SK-N-MC (cell line): ENCODE results near the gene SLC38A10.

Experiments
- DNase-seq: peaks from one replicate; pipeline ENCODE4 v3.0.0-alpha.2; 2011; ENCODE audit warnings: low read depth, low spot score
- H3K27ac ChIP-seq: fragments of 200-600 bp; sonication (generic); 2 replicates; pipeline ENCODE4 v1.5.1; 2016; ENCODE audit warnings: mixed run types
- H3K36me3 ChIP-seq: fragments of 200-600 bp; sonication (generic); 2 replicates; pipeline ENCODE4 v1.6.1; 2017; ENCODE audit warnings: antibody characterized with exemption, low read length, mixed read lengths; ENCODE audit not compliant: insufficient read depth
- H3K4me3 ChIP-seq: fragments of 200-600 bp; sonication (generic); 2 replicates; pipeline ENCODE4 v1.5.1; 2016
- H3K9ac ChIP-seq: fragments of 200-600 bp; sonication (generic); 2 replicates; pipeline ENCODE4 v1.8.0; 2017; ENCODE audit warnings: mixed run types, mixed read lengths; ENCODE audit not compliant: insufficient read length
- H3K9me3 ChIP-seq: fragments of 200-600 bp; sonication (generic); 2 replicates; pipeline ENCODE4 v1.6.1; 2017; ENCODE audit warnings: low read depth, mild to moderate bottlenecking, antibody characterized with exemption, low read length, moderate library complexity, mixed read lengths
- EZH2 ChIP-seq: fragments of 200-600 bp; sonication (generic); IDR thresholded peaks from one replicate; pipeline ENCODE4 v1.6.1; 2017; ENCODE audit warnings: antibody characterized with exemption
- FOXP2 ChIP-seq: optimal IDR thresholded peaks from 2 replicates; pipeline ENCODE3; 2011; ENCODE audit warnings: mild to moderate bottlenecking, moderate library complexity; ENCODE audit not compliant: insufficient read depth; ENCODE audit errors: extremely low read length, control extremely low read depth
- POLR2AphosphoS5 ChIP-seq: IDR thresholded peaks from 2 replicates; pipeline ENCODE4 v1.6.1; 2012; ENCODE audit warnings: mild to moderate bottlenecking, low read depth, low read length, borderline replicate concordance

SLC38A10 gene

GRCh38 chr17:81261582-81262336, 33.3 kb downstream of the SLC38A10 start:
- TF ChIP-seq EZH2 = no peak
- TF ChIP-seq FOXP2 = no peak
- TF ChIP-seq POLR2AphosphoS5 = no peak
- H3K9me3 ChIP-seq = no peaks in the 10 kb centered on the region
- H3K36me3 ChIP-seq = peaks cover 3% of the 10 kb centered on the region; the same call in 1 of the 2 replicates
- no peak overlapping the region for H3K9ac ChIP-seq
- H3K4me3 ChIP-seq = no peak overlapping the region
- DNase-seq = no peak
- H3K27ac ChIP-seq = no peak overlapping the region

- no peak overlapping the region for H3K9ac ChIP-seq
- H3K4me3 ChIP-seq = no peak overlapping the region
- H3K9me3 ChIP-seq = no peaks in the 10 kb centered on the region
- peaks cover 3% of the 10 kb centered on the region; the same call in 1 of the 2 replicates for H3K36me3 ChIP-seq
- DNase-seq = no peak
- no peak overlapping the region for H3K27ac ChIP-seq
- TF ChIP-seq EZH2 (no peak), POLR2AphosphoS5 (no peak), FOXP2 (no peak)
These were observed 34.0 kb downstream of the SLC38A10 start for GRCh38 chr17:81261096-81261495.

DNA sequence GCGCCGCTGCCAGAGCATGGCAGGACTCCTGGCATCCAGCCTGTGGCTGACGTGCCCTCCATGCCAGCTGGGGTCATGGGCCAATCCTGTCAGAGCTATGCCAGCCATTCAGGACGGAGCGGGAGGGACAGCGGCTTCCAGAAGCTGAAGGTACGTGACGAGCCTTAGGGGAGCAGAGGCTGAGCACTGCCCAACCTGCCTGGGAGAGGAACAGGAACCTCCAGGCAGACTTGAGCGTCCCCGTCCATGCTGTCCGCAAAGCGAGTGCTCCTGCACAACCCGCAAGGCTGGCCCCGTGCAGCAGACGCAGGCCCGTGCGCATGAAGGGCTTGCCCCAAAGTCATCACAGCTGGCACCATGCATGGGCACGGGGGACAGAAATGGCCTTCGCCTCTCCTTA, 34.5 kb downstream of the SLC38A10 start:
- Histone ChIP-seq H3K4me3 (no peak overlapping the region), H3K9ac (no peak overlapping the region), H3K36me3 (peaks cover 3% of the 10 kb centered on the region; the same call in 1 of the 2 replicates), H3K27ac (no peak overlapping the region), H3K9me3 (no peaks in the 10 kb centered on the region)
- DNase-seq = no peak
- TF ChIP-seq POLR2AphosphoS5 = no peak
- no peak for TF ChIP-seq EZH2
- no peak for TF ChIP-seq FOXP2

DNA sequence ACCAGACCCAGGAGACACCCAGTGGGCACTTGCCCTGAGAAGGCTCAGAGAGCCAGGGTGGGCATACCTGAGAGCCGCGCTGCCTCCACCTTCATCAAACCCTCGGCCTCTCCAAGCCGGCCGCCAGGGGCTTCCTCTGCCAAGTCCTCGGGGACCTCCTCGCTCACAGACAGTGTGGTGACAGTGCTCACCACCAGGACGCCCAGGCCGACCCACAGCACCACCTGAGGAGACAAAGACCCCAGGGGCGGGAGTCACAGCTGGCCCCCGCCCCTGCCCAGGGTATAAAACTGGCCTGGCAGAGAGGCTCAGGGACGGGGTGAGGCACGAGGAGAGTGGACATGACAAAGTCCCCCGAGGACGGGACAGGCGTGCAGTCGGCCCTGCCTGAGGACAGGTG, 34.9 kb downstream of the SLC38A10 start:
- Histone ChIP-seq H3K9ac (no peak overlapping the region), H3K4me3 (no peak overlapping the region), H3K27ac (no peak overlapping the region), H3K36me3 (no peaks in the 10 kb centered on the region; the same call in 1 of the 2 replicates), H3K9me3 (no peaks in the 10 kb centered on the region)
- DNase-seq = no peak
- no peak for TF ChIP-seq FOXP2
- TF ChIP-seq POLR2AphosphoS5 = no peak
- no peak for TF ChIP-seq EZH2

DNA sequence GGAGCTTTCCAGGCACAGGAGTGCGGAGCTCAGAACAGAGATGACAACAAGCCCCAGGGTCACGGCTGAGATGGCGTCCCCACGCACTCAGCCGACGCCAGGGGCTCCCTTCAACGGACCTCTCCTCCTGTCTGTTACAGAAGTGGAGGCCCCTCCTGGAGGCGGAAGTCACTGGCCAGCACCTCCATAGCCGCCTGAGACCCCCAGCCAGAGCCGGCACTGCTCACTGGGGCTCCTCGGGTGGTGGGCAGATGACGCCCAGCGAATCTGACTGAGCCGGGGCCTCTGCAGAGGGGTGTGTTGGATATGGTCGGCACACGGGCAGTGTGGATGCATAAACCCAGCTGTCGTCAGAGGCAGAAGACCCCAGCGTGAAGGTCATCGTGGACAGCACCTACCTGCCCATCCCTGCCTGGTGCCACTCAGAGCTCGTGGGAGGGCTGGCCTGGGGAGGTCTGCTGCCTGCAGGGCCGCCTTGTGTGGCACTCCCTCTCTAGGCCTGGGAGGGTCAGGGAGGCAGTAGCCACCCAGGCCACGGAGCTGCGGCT, 36.0 kb downstream of the SLC38A10 start:
- Histone ChIP-seq H3K27ac (no peak overlapping the region), H3K4me3 (no peak overlapping the region), H3K36me3 (no peaks in the 10 kb centered on the region; the same call in 1 of the 2 replicates), H3K9me3 (no peaks in the 10 kb centered on the region), H3K9ac (no peak overlapping the region)
- TF ChIP-seq FOXP2 = no peak
- TF ChIP-seq POLR2AphosphoS5 = no peak
- no peak for TF ChIP-seq EZH2
- DNase-seq = no peak

DNA sequence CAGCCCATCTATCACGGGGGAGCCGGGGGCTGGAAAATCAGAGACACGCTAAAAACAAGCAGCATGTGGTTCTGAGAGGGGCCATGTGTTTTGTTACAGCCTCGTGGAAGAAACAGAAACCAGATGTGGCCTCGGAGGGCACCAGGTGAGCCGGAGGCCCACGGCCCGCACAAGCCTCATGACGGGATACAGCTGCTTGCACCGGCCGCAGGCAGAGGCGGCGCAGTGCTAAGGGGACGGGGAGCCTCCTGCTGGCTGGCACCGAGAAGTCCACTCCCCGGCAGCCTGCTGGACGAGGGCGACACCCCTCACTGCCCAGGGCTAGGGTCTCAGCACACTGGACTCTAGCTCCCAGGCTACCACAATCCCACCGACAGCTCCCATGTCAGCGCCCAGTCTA, 36.8 kb downstream of the SLC38A10 start:
- DNase-seq = no peak
- Histone ChIP-seq H3K9ac (no peak overlapping the region), H3K27ac (no peak overlapping the region), H3K9me3 (no peaks in the 10 kb centered on the region), H3K36me3 (no peaks in the 10 kb centered on the region; the same call in 1 of the 2 replicates), H3K4me3 (no peak overlapping the region)
- TF ChIP-seq FOXP2 (no peak), POLR2AphosphoS5 (no peak), EZH2 (no peak)

GRCh38 chr17:81257533-81257932, 37.6 kb downstream of the SLC38A10 start:
- H3K9ac ChIP-seq = no peak overlapping the region
- no peaks in the 10 kb centered on the region for H3K9me3 ChIP-seq
- no peak for DNase-seq
- no peaks in the 10 kb centered on the region; the same call in 1 of the 2 replicates for H3K36me3 ChIP-seq
- H3K27ac ChIP-seq = no peak overlapping the region
- no peak overlapping the region for H3K4me3 ChIP-seq
- TF ChIP-seq FOXP2 (no peak), POLR2AphosphoS5 (no peak), EZH2 (no peak)

GRCh38 chr17:81256616-81257015, 38.5 kb downstream of the SLC38A10 start:
- Histone ChIP-seq H3K4me3 (no peak overlapping the region), H3K27ac (no peak overlapping the region), H3K36me3 (no peaks in the 10 kb centered on the region; the same call in 1 of the 2 replicates), H3K9ac (no peak overlapping the region), H3K9me3 (no peaks in the 10 kb centered on the region)
- TF ChIP-seq POLR2AphosphoS5 = no peak
- no peak for TF ChIP-seq FOXP2
- TF ChIP-seq EZH2 = no peak
- DNase-seq = no peak
